HL-60 (cell line): ENCODE measurements around the gene C1orf53.

Experiments
- POLR2AphosphoS5 ChIP-seq: IDR thresholded peaks from 2 replicates; pipeline ENCODE4 v1.6.1; 2012; ENCODE audit warnings: low read depth
- TF ChIP-seq, protein P1 (sequence below): IDR thresholded peaks from one replicate; pipeline ENCODE4 v1.5.1; 2011; ENCODE audit warnings: low read length, control low read depth, inconsistent platforms; ENCODE audit not compliant: insufficient read depth

DNA sequence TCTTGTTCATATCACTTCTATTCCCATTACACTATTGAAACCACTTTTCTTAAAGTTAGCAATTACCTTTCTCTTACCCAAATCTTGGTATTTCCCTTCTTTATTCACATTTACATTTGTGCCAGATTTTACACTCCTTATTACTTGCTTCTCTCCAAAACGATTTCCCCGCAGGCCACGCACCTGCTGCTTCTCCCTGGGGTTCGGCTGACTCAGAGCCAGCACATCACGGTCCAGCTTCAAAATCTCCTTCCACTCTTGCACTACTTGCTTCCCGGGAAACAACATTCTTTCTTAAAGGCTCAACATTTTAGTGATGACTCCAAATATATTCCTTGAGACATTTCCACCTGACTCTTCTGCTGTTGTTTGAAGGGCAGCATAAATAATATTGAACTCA lies 35.5 kb downstream of the C1orf53 start:
- TF ChIP-seq, protein P1, sequence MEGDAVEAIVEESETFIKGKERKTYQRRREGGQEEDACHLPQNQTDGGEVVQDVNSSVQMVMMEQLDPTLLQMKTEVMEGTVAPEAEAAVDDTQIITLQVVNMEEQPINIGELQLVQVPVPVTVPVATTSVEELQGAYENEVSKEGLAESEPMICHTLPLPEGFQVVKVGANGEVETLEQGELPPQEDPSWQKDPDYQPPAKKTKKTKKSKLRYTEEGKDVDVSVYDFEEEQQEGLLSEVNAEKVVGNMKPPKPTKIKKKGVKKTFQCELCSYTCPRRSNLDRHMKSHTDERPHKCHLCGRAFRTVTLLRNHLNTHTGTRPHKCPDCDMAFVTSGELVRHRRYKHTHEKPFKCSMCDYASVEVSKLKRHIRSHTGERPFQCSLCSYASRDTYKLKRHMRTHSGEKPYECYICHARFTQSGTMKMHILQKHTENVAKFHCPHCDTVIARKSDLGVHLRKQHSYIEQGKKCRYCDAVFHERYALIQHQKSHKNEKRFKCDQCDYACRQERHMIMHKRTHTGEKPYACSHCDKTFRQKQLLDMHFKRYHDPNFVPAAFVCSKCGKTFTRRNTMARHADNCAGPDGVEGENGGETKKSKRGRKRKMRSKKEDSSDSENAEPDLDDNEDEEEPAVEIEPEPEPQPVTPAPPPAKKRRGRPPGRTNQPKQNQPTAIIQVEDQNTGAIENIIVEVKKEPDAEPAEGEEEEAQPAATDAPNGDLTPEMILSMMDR: no peak
- no peak for TF ChIP-seq POLR2AphosphoS5
